Astrocyte of the spinal cord (primary cell): ENCODE results near the gene EEFSEC.

ENCODE experiments used
- DNase-seq: peaks from one replicate; pipeline ENCODE4 v3.0.0; 2011; ENCODE audit warnings: low read depth, low spot score
- H3K4me3 ChIP-seq: 2 replicates; pipeline ENCODE4 v1.5.1; 2011; ENCODE audit warnings: low read depth, mild to moderate bottlenecking, low read length, moderate library complexity
- in situ Hi-C: cut with HindIII; loops from 2 replicates; pipeline ENCODE4 v1.10.0; 2017; ENCODE audit warnings: low sequenced_read_pairs
- TF ChIP-seq, protein P1 (sequence below): IDR thresholded peaks from 2 replicates; pipeline ENCODE4 v1.5.1; 2012; ENCODE audit warnings: low read depth, mild to moderate bottlenecking, low read length, inconsistent platforms

The EEFSEC gene

GRCh38 chr3:128167973-128168674 lies 14.8 kb downstream of the EEFSEC start:
- in situ Hi-C loops: no loop called here
- TF ChIP-seq, protein P1, sequence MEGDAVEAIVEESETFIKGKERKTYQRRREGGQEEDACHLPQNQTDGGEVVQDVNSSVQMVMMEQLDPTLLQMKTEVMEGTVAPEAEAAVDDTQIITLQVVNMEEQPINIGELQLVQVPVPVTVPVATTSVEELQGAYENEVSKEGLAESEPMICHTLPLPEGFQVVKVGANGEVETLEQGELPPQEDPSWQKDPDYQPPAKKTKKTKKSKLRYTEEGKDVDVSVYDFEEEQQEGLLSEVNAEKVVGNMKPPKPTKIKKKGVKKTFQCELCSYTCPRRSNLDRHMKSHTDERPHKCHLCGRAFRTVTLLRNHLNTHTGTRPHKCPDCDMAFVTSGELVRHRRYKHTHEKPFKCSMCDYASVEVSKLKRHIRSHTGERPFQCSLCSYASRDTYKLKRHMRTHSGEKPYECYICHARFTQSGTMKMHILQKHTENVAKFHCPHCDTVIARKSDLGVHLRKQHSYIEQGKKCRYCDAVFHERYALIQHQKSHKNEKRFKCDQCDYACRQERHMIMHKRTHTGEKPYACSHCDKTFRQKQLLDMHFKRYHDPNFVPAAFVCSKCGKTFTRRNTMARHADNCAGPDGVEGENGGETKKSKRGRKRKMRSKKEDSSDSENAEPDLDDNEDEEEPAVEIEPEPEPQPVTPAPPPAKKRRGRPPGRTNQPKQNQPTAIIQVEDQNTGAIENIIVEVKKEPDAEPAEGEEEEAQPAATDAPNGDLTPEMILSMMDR: no peak
- peak; percentile 18 for DNase-seq
- no peak overlapping the region for H3K4me3 ChIP-seq

GRCh38 chr3:128168836-128169235 lies 15.6 kb downstream of the EEFSEC start:
- TF ChIP-seq, protein P1: no peak
- H3K4me3 ChIP-seq: no peak overlapping the region
- in situ Hi-C loops: no loop called here
- DNase-seq: no peak

GRCh38 chr3:128170866-128171516 lies 17.7 kb downstream of the EEFSEC start:
- in situ Hi-C loops: no loop called here
- TF ChIP-seq, protein P1: peak; percentile 90
- DNase-seq: peak; percentile 77
- H3K4me3 ChIP-seq: no peak overlapping the region

GRCh38 chr3:128173200-128173599 lies 19.9 kb downstream of the EEFSEC start:
- TF ChIP-seq, protein P1: no peak
- no peak for DNase-seq
- in situ Hi-C loops: no loop called here
- no peak overlapping the region for H3K4me3 ChIP-seq

- in situ Hi-C loops: no loop called here
- TF ChIP-seq, protein P1: no peak
- no peak overlapping the region for H3K4me3 ChIP-seq
- no peak for DNase-seq
Measured at GRCh38 chr3:128173849-128174248, 20.6 kb downstream of the EEFSEC start.

DNA sequence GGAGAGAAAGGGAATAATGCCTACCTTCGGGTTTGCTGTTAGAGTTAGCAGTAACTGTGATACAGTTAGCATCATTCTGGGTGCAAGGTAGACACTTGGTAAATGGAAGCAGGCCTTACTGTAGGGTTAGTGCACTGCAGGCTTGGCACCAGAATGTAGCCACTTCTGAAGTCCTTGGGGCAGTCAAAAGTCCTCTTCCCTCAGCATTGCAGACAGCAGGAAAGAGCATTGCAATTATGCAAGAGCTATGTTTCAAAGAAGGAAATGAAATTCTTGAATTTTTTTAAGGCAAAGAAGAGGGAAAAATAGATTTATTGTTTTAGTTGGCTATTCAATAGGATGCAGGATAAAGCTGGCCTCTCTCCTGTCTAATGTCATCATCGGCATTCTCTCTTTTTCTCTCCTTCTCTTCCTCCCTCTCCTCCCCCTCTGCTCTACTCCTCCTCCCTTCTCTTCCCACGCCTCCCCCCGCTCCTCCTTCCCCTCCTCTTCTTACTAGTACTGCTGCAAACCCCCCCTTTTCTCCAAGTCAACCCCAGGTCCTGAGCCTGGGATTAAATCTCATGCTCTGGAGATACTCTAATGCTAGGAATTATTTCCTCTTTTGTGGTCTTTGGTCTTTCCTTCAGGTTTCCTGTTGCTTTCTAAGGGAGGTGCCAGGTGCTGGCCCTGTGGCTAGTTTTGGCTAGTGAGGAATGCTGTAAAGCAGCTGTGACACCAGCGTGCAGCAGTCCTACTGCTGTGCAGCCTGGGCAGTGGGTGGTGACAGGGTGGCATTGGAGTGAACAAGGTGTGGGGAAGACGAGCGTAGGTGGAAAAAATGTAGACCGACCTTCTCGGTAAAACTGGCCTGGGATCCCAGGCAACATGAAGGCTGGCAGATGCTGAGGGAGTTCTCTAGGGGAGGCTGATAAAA lies 21.7 kb downstream of the EEFSEC start:
- no peak overlapping the region for H3K4me3 ChIP-seq
- TF ChIP-seq, protein P1: no peak
- DNase-seq: no peak
- in situ Hi-C loops: no loop called here
